LNCaP clone FGC (cell line): ENCODE data around the gene SGO1.

Experiments
- DNase-seq: peaks from one replicate; pipeline ENCODE4 v3.0.0-alpha.2; 2011; ENCODE audit warnings: low read depth
- H3K4me3 ChIP-seq: 2 replicates; pipeline ENCODE4 v1.5.1; 2011; ENCODE audit warnings: mild to moderate bottlenecking, low read depth, low read length, control low read depth
- TF ChIP-seq, protein P1 (sequence below): IDR thresholded peaks from 2 replicates; pipeline ENCODE4 v1.5.1; 2012; ENCODE audit warnings: mild to moderate bottlenecking; ENCODE audit not compliant: control insufficient read depth, insufficient read depth; ENCODE audit errors: extremely low read depth

SGO1 gene

DNA sequence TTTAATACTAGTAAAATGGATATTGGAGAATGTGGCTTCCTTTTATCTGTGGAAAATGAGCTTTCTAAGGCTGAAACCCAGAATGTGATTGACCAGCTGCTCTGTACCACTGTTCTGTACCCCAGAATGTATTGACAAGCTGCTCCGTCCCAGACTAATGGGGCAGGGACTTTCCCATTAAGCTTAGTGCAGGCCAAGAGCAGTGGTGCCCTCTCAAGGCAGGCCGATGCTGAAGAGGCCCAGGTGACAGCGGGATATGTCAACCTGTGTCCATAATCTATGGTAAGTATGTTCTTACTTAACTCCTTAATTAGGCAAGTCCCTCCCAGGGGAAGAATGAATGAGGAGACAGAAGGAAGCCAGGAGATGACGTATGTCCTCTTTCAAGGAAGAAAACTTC is 31.1 kb downstream of the SGO1 start:
- DNase-seq = no peak
- no peak overlapping the region for H3K4me3 ChIP-seq
- TF ChIP-seq, protein P1, sequence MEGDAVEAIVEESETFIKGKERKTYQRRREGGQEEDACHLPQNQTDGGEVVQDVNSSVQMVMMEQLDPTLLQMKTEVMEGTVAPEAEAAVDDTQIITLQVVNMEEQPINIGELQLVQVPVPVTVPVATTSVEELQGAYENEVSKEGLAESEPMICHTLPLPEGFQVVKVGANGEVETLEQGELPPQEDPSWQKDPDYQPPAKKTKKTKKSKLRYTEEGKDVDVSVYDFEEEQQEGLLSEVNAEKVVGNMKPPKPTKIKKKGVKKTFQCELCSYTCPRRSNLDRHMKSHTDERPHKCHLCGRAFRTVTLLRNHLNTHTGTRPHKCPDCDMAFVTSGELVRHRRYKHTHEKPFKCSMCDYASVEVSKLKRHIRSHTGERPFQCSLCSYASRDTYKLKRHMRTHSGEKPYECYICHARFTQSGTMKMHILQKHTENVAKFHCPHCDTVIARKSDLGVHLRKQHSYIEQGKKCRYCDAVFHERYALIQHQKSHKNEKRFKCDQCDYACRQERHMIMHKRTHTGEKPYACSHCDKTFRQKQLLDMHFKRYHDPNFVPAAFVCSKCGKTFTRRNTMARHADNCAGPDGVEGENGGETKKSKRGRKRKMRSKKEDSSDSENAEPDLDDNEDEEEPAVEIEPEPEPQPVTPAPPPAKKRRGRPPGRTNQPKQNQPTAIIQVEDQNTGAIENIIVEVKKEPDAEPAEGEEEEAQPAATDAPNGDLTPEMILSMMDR = 0 out of 2 replicates have a peak, but pooled peaks have one; percentile 16

DNA sequence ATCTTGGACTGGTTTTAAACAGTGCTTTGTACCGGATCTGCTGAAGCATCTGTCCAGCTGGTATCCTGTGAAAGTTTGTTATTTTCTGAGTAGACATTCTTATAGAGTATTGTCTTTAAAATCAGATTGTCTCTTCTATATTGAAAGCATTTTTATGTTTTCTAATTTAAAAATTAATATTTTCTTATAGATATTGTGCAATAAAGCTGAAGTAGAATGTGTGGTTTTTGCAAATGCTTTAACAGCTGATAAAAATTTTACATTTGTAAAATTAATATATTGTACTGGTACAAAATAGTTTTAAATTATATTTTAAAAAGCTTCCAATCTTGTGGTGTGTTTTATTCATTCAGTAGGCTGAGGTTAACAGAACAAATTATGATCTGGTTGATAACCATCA is 31.9 kb downstream of the SGO1 start:
- TF ChIP-seq, protein P1 = no peak
- DNase-seq = no peak
- H3K4me3 ChIP-seq = no peak overlapping the region

DNA sequence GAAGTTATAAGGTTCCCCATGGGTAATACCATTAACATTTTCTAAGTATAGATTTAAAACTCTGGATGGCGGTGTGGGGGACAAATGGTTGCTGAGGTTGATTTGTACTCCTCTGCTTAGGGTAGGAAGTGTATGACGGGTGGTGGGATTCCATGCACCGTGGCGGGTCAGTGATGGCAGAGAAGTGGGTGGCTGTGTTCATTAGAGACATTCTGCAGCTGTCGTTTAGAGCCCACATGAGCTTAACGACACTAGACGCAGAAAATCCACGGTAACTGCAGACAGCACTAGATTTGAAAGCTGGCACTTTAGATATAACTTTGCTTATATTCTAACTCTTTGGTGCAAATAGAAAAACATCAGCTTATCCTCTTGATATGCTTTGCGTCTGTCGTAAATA is 37.5 kb downstream of the SGO1 start:
- TF ChIP-seq, protein P1 = no peak
- DNase-seq = no peak
- no peak overlapping the region for H3K4me3 ChIP-seq

DNA sequence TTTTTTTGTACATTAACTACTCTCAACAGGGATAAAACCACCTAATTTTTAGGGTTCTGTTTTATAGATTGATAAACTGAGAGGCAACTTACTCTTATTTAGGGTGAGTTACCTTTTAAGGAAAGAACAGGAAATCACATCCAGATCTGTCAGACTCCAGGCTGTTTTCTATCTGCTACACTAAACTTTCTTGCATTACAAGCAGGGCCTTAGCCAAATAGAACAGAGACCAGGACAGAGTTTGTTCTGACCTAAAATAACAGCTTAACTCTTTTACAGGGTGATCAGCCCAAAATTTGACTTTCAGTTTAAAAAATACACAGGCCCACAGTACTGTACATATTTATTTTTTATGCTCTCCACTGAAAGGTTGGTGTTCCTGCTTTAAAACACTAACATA is 38.6 kb downstream of the SGO1 start:
- DNase-seq = no peak
- no peak overlapping the region for H3K4me3 ChIP-seq
- TF ChIP-seq, protein P1 = no peak

DNA sequence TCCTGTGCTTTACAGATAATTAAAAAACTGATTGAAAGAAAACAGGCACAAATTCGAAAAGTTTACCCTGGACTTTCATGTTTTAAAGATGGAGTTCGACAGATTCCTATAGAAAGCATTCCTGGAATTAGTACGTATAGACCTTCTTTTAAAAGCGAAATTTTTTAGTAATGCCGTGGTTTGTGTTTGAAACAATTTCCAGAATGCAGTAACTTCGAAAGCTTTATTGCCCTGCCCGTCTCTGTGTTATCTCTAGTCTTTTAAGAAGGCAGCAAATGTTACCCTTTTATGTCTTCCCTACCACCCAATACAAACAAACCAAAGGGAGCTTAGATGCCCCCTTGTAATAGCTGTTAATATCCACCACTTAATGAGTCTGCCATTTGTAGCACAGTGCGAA is 39.7 kb downstream of the SGO1 start:
- no peak for DNase-seq
- H3K4me3 ChIP-seq = no peak overlapping the region
- TF ChIP-seq, protein P1 = no peak

DNA sequence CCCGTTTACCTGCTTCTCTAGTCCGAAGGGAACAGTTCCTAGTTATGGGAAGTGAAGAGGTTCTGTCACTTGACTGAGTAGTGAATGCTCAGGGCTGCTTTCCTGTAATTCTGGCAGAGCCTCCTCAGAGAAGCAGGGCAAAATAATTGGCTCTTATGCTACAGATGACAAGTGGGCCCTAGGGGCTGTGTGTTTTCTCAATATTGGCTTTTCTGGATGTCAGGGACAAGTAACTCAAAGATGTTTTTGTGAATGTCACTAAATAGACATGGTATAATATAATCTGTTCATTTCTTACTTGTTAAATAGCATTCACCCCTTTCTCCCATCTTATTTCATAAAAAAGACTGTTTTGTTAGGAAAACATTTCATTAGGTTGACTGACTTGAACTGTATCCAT is 40.1 kb downstream of the SGO1 start:
- TF ChIP-seq, protein P1 = no peak
- no peak overlapping the region for H3K4me3 ChIP-seq
- DNase-seq = no peak

DNA sequence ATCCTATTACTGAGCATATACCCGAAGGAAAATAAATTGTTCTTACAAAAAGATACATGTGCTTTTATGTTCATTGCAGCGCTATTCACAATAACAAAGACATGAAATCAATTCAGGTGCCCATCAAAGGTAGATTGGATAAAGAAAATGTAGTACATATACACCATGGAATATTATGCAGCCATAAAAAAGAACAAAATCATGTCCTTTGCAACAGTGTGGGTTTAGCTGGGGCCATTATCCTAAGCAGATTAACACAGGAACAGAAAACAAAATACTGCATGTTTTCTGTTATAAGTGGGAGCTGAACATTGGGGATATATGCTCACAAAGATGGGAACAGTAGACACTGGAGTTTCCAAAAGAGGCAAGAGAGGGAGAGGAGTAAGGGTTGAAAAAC is 42.5 kb downstream of the SGO1 start:
- H3K4me3 ChIP-seq = no peak overlapping the region
- TF ChIP-seq, protein P1 = no peak
- no peak for DNase-seq
